Activated T-cell treated with anti-CD3 and anti-CD28 coated beads for 4 hours (primary cell): ENCODE data around the gene DCXR.

ENCODE experiments used
- DNase-seq: peaks from one replicate; pipeline ENCODE4 v3.0.0-alpha.2; 2020

The DCXR gene

DNA sequence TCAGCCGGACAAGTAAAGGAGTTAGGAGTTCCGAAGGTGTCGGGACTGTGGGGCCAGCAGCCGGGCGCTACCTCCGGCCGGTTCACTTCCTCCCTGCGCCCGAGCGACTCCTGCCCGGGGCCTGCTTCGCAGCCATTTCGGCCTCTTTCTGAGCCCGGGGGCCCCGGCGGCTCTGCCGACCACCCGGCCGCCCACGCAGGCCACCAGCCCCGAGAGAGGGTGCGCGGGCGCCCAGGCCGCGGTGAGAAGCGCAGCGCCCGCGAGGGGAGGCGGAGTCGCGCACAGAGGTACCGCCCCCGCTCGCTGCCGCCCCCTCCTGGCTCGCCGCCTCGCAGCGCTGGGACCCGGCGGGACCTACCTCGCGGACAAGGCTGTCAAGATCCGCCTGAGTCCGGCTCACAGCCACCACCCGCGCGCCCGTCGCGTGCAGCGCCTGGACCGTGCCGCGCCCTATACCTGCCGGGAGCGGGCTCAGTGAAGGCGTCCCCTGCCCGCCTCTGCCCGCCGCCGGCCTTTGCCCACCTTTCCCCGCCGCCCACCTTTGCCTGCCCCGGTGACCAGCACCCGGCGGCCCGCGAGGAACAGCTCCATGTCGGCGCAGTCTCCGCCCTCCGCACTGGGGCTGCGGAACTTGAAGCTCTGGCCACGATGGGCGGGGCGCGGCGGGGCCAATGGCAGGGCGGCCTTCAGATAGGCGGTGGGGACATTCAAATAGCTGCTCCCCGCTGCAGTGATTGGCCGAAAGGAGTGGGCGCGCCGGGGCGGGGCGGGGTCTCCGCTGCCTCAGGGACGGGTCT is at the start of gene DCXR:
TSS of gene DCXR (minus strand) at position 606 of the 797 bp plus-strand sequence. CDS start at position 591, 15 bp downstream.
- DNase-seq = peak; percentile 79

DNA sequence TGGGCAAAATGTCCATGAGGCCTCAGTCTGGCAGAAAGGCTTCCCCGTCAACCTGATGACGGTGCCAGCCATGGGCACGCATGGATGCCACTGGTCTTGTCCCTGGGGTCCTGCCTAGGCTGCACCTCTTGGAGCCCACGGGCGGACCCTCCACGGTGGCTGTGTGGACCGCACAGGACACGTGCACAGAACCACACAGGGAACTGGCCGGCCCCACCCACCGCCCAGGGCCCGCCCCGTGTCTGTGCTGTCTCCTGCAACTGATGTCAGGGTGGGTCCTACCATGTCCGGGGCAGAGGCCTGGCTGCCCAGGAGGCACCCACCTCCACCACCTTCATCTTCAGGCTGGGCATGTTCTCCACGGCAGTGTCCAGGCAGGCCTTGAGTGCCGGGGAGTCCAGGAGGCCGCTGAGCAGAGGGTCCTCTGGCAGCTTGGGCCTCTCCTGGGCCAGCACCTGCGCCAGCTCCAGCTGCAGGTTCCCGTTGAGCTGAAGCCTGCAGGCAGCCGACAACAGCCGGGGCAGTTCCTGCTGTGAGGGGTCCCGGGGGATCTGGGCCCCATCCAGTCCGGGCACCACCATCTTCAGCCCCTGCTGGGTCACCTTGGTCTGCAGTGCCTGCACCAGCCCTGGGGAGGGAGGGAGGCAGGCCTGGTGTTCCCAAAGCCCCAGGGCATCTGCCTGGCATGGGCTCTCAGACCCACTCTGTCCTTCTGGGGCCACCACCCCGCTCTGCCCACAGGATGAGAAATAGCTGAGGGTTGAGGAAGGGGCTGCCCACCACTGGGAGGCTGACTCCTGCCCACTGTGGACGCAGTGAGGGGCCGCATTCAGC is 48.7 kb upstream of the DCXR start:
- no peak for DNase-seq

DNA sequence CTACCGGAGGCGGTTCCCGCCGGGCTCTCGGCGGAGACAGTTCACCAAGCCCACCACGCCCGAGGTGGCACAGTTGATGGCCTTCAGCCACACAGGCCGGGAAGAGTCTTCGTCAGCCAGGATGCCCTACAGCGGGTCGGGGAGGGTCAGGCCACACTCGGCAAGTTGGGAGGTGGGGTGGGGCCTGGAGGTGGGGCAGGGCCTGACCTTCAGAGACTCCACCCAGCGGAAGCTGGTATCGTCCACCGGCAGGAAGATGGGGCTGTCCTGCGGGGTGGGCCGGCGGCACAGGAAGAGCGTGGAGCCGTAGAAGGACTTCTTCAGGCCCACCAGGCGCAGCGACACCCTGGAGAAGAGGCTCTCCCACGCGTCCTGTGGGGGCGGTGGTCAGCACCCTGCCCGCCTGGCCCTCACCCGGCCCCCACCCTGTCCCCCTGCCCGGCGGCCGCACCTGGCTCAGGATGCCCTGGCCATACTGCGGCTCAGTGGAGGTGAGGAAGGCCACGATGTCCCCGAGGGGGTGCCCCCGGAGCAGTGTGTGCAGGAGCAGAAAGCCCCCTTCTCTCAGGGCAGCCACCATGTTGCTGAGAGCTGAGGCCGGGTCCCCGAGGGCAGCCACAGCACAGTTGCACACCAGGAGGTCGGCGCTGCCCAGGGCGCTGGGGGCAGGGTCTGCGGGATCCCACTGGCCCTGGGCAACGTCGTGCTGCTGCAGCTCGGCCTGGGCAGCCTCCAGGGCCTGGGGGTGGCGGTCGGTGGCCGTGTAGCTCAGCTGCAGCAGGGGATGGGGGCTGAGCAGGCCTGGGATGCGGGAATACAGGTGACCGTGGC is 47.7 kb upstream of the DCXR start:
- DNase-seq = no peak

- DNase-seq = no peak
Measured at GRCh38 chr17:82084373-82085030, 47.0 kb upstream of the DCXR start.

GRCh38 chr17:82083533-82084359 is 46.2 kb upstream of the DCXR start:
- no peak for DNase-seq

DNA sequence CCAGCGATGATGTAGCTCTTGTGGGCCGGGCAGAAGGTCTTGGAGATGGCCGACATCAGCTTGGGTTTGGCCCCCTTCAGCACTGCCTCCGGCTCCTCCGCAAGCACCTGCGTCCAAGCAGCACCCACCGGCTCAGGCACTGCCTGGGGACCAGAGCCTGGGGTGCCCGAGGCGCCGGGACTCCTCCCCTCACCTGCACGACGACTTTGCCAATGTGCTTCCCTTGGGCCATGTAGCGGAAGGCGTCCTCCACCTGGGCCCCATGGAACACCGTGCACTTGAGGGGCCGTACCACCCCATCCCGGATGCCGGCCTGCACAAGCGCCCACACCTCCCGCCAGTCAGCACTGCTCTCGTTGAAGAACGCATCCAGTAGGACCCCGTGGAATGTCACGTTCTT is 45.5 kb upstream of the DCXR start:
- no peak for DNase-seq

- no peak for DNase-seq
Measured at GRCh38 chr17:82082456-82082855, 45.0 kb upstream of the DCXR start.

DNA sequence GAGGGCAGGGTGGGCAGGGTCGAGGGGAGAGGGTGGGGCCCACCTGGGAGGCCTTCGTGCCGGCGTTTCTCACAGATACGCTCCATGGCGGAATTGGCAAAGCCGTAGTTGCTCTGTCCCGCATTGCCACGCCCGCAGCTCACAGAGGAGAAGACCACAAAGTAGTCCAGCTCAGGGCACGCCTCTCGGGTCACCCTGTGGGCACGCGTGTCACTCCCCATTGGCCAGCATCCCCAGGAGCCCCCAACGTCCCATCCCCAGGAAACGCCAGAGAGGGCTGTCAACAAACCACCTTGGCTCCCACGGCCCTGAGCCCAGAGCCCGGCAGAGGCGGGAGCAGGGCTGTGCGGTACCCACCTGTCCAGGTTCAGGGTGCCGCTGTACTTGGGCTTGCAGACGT is 44.5 kb upstream of the DCXR start:
- DNase-seq = no peak

DNA sequence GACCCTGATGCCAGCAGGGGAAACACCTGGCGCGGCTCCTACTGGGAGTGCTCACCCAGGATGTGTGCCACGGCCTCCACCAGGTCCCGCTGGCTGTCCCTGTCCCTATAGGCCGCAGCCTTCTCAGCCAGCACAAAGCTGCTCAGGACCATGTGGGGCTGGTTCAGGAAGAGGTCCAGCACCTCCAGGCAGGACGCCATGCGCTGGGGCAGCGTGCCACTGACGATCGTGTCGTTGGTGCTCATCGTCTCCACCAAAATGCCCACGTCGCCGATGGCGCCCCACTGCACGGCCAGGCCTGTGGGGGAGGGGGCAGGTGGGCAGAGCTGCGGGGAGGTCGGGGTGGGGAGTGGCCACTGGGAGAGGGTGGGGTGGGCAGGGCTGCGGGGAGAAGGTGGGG is 44.0 kb upstream of the DCXR start:
- no peak for DNase-seq

DNA sequence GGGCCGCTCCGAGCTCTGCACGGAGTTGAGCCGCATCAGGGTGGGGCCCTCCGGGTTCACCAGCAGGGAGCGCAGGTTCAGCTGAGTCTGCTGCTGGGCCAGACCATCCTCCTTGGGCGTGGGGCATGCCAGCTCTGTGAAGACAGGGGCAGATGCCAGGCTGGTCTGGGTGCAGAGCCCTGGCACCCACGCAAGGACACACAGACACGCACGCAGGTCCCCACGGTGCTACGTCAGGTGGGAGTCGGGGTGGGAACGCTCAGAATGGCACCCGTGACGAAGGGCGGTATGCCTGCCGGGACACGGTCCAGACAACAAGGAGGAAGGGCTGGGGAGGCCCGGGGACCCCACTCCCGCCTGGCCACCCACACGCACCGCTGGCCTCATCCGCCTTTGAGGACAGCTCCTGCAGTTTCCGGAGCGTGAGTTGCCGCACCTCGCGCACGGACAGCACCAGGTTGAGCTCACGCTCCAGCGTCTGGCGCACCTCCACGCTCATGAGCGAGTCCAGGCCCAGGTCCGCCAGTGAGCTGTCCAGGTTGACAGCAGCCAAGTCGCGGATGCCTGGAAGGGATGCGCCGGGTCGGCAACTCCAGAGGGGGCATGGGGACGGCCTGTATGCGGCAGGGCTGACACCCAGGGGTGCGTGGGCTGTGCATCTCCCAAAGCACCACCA is 43.4 kb upstream of the DCXR start:
- DNase-seq = no peak

DNA sequence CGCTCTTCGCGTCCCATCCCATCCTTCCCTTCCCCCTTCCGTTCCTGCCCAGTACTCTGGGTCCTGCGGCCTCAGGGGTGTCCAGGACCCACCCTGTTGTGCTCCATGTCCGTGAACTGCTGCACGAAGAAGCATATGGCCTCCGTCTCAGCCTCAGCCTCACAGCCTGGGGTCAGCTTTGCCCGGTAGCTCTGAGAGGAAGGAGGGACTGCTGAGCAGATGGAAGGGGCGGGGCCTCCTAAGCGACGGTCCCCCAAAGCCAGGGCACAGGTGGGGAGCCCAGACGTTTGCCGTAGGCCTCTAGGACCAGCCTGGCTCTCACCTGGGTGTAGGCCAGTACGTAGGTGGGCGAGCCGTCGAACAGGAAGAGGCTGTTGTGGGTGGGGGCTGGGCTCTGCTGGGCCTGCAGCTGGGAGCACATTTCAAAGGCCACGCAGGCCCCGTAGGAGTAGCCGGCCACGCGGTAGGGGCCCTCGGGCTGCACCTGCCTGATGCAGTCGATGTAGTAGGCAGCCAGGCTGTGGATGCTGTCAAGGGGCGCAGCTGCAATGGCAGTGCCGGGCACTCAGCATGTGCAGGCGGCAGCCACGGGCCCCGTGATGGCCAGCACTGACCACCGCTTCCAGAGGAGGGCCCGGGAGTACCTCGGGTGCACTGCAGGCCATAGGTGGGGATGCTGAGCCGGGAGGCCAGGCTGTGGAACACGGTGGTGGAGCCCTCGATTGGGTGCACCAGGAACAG is 42.7 kb upstream of the DCXR start:
- no peak for DNase-seq

DNA sequence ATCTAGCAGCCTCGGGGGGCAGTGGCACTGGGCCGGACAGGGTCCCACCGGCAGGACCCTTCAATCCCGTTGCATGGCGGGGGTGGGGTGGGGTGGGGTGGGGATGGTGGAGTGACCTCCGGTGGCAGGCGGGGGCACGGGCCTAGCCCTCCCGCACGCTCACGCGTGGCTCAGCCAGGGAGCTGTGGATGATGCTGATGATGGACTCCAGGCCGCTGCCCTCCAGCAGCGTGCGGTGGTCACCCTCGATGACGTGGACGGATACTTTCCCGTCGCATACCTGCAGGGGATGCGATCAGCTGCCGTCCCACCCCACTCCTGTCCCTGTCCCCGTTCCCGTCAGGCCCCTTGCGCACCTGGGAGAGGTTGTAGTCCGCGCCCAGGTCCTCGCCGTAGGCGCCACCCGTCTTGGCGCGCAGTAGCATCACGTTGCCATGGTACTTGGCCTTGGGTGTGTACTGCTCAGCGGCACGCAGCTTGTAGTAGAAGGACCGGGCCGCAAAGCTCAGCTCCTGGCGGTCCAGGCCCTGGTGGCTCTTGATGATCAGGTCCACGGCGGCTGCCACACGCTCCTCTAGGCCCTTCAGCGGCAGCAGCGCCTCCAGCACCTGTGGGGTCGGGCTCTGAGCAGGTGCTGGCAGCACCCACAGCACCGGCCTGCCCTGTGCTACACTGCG is 41.6 kb upstream of the DCXR start:
- no peak for DNase-seq

DNA sequence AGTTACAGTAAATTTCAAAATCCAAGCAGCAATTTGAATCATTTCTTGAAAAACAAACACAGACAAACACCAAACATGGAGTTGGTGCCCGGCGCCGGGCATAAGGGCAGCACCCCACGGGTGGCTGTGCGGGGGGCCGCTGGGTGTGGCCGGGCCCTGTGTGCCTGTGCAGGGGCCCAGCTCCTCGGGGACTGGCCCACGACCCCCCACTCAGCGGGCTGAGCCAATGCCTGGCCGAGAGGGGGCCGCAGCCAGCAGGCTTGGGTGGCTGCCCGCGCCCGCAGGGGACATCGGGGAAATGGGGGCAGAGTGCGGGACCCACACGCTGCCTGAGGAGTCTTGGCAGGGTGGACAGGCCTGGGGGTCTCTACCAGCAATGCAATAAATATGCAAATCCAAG is 40.9 kb upstream of the DCXR start:
- DNase-seq = no peak

GRCh38 chr17:82077617-82078358 is 40.3 kb upstream of the DCXR start:
- DNase-seq = no peak

DNA sequence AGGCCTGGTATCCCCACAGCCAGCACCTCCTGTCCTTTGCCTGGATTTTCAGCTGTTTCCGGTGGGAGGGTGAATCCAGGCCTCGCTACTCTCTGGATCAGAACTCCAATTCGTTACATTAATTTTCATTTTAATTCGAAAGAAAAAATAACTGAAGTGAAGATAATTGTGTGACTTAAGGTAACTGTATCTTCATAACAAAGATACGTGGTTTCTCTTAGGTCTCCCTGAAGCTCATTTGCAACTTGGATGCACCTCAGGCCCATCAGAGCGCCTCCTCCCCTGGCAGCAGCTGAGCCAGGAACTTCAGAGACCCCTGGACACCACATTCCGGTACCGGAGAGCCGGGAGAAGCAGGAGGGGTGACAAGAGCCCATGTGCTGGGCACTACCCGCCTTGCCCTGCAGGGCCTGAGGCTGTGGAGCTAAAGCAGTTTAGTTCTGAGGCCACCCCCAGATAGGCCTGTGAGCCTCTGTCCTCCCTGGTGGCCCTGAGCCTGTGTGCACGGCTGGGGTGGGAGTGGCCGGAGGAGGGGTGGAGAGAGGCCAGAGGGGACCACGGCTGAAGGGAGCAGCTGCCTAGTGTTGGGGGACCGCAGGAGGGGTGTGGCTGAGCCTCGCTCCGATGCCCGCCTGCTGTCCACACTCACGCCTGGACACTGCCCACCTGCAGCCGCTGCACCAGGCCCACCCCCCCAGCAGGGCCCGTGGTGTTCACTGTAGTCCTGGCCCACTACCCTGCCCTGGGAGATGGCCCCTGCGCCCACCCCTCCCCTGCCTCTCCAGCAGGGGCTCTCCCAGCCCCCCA is 39.5 kb upstream of the DCXR start:
- no peak for DNase-seq

GRCh38 chr17:82076018-82076784 is 38.7 kb upstream of the DCXR start:
- DNase-seq = no peak

DNA sequence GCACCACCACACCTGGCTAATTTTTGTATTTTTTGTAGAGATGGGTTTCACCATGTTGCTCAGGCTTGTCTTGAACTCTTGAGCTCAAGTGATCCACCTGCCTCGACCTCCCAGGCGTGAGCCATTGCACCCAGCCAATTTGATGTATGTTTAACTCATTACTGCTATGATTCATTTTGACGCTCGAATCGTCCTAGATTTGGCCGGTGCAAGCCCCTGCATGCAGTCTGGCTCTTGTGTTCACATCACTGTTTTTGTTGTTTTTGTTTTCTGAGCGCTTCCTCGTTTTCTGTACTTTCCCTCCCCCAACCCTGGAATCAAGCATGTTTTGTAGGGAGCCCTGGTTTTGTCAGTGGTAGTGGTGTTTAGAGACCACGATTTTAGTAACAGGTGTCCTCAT is 35.9 kb upstream of the DCXR start:
- no peak for DNase-seq
